GM10266 (cell line): ENCODE data around the gene CD58.

Experiments
- DNase-seq: peaks from one replicate; pipeline ENCODE4 v3.0.0; 2012; ENCODE audit errors: extremely low spot score
- CTCF ChIP-seq: IDR thresholded peaks from 2 replicates; pipeline ENCODE4 v1.5.1; 2012; ENCODE audit warnings: mild to moderate bottlenecking, low read depth; ENCODE audit not compliant: control insufficient read depth, insufficient read depth; ENCODE audit errors: missing control alignments

The CD58 gene

GRCh38 chr1:116574581-116575291, 3.9 kb upstream of the CD58 start:
- peak; percentile 76 for DNase-seq
- peak; percentile 95 for TF ChIP-seq CTCF

- TF ChIP-seq CTCF, result no peak
- DNase-seq, result no peak
Observed at GRCh38 chr1:116573431-116574095, 2.7 kb upstream of the CD58 start.

GRCh38 chr1:116572771-116573430, 2.1 kb upstream of the CD58 start:
- DNase-seq, result no peak
- TF ChIP-seq CTCF, result no peak

DNA sequence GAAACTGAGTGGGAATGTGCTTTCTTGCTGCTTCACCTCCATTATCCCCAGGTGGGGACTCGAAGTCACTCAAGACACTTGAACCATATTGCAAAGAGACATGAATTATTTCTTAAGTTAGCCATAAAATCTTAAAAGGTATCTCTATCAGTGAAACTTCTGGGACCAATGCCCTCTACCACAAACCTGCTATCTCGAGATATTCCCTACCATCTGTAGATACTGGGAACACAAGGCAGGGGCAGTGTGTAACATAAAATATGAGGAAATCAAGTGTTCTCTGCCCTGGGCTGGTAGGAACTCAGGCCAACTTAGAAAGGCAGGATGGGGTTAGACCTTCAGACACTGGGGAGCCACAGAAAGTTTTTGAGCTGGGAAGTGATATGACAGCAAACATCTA, 1.3 kb upstream of the CD58 start:
- no peak for DNase-seq
- TF ChIP-seq CTCF, result no peak

GRCh38 chr1:116571215-116571919, 541 bp upstream of the CD58 start:
- no peak for DNase-seq
- TF ChIP-seq CTCF, result no peak

- no peak for DNase-seq
- no peak for TF ChIP-seq CTCF
Observed at GRCh38 chr1:116569776-116570357, 959 bp downstream of the CD58 start.

DNA sequence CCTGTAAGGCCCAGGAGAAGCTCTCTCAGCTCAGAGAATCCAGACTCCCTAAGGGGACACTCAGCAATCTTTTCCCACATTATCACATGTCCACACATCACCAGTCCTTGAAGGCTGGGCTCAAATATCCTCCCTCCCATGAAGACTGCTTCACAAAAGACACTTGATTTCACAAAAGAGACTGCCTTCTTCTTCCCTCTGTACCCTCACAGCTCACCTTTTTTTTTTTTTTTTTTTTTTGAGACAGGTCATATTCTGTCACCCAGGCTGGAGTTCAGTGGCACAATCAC, 1.5 kb downstream of the CD58 start:
- no peak for TF ChIP-seq CTCF

More for the DNA sequence above, 1.5 kb downstream of the CD58 start:
- no peak for DNase-seq
